HEK293 (cell line): ENCODE measurements around the gene PDZD4.
A peak's percentile ranks its signal among the peaks of the same experiment; 100 is the strongest.

Experiments
- CTCF ChIA-PET: fragments of 350-600 bp; formaldehyde crosslinking; extraction: SDS; loops from one replicate; lab custom pipeline; 2021; ENCODE audit warnings: antibody characterized with exemption; lab: Yijun Ruan, JAX
- POLR2A ChIA-PET: fragments of 300-600 bp; formaldehyde crosslinking; extraction: SDS; loops from one replicate; lab custom pipeline; 2020; ENCODE audit warnings: antibody characterized with exemption, inconsistent platforms; lab: Yijun Ruan, JAX
- H3K27ac ChIP-seq: fragments of 200-500 bp; sonication (Bioruptor generic); 2 replicates; pipeline ENCODE4 v1.5.1; 2014; ENCODE audit warnings: low read depth, low read length, control low read depth, inconsistent platforms; ENCODE audit errors: extremely low read depth
- H3K36me3 ChIP-seq, 2 experiments: fragments of 200-500 bp in 1 of 2; sonication (Bioruptor generic) in 1 of 2; 1 replicate in 1 of 2; 2 replicates in 1 of 2; pipeline ENCODE4 v1.5.1; 2014 to 2017; ENCODE audit warnings: inconsistent platforms in 2 of 2, low read length in 2 of 2; ENCODE audit not compliant: control insufficient read depth in 2 of 2, insufficient read depth in 1 of 2
- H3K4me1 ChIP-seq: fragments of 200-500 bp; sonication (Bioruptor generic); 2 replicates; pipeline ENCODE4 v1.5.1; 2014; ENCODE audit warnings: mild to moderate bottlenecking, low read length, inconsistent platforms; ENCODE audit not compliant: control insufficient read depth, insufficient read depth
- H3K4me3 ChIP-seq: 2 replicates; pipeline ENCODE4 v1.5.1; 2011; ENCODE audit warnings: low read depth, mild to moderate bottlenecking, control low read depth, low read length, moderate library complexity
- H3K9me3 ChIP-seq: fragments of 200-500 bp; sonication (Bioruptor generic); 2 replicates; pipeline ENCODE4 v1.5.1; 2014; ENCODE audit warnings: low read depth, low read length, inconsistent platforms; ENCODE audit not compliant: control insufficient read depth, insufficient read depth
- CTCF ChIP-seq: fragments of 450-650 bp; formaldehyde crosslinking; IDR thresholded peaks from 2 replicates; pipeline ENCODE4 v1.5.1; 2016; ENCODE audit warnings: missing biosample characterization, missing genetic modification characterization
- GLIS2 ChIP-seq: fragments of 450-650 bp; formaldehyde crosslinking; IDR thresholded peaks from 2 replicates; pipeline ENCODE4 v1.5.1; 2016; ENCODE audit warnings: missing biosample characterization, missing genetic modification characterization
- PRDM2 ChIP-seq: fragments of 450-650 bp; formaldehyde crosslinking; IDR thresholded peaks from 2 replicates; pipeline ENCODE4 v1.5.1; 2016; ENCODE audit warnings: missing biosample characterization, missing genetic modification characterization, borderline replicate concordance
- ZBTB21 ChIP-seq: fragments of 450-650 bp; formaldehyde crosslinking; IDR thresholded peaks from 2 replicates; pipeline ENCODE4 v1.5.1; 2017; ENCODE audit warnings: missing biosample characterization, missing genetic modification characterization
- ZNF16 ChIP-seq: fragments of 450-650 bp; formaldehyde crosslinking; IDR thresholded peaks from 2 replicates; pipeline ENCODE4 v1.5.1; 2016; ENCODE audit warnings: low read depth, missing biosample characterization, missing genetic modification characterization
- ZNF169 ChIP-seq: fragments of 450-650 bp; formaldehyde crosslinking; IDR thresholded peaks from 2 replicates; pipeline ENCODE4 v1.5.1; 2016; ENCODE audit warnings: missing biosample characterization, missing genetic modification characterization
- ZNF214 ChIP-seq: fragments of 450-650 bp; formaldehyde crosslinking; IDR thresholded peaks from 2 replicates; pipeline ENCODE4 v1.5.1; 2017; ENCODE audit warnings: missing biosample characterization, mild to moderate bottlenecking, missing genetic modification characterization, borderline replicate concordance
- ZNF248 ChIP-seq: fragments of 450-650 bp; formaldehyde crosslinking; IDR thresholded peaks from 2 replicates; pipeline ENCODE4 v1.5.1; 2017; ENCODE audit warnings: missing biosample characterization, missing genetic modification characterization
- ZNF354C ChIP-seq: fragments of 450-650 bp; formaldehyde crosslinking; IDR thresholded peaks from 2 replicates; pipeline ENCODE4 v1.5.1; 2016; ENCODE audit warnings: missing biosample characterization, missing genetic modification characterization, low read depth, borderline replicate concordance
- ZNF37A ChIP-seq: fragments of 450-650 bp; IDR thresholded peaks from 2 replicates; pipeline ENCODE4 v1.5.1; 2018; ENCODE audit warnings: missing biosample characterization, missing genetic modification characterization
- ZNF404 ChIP-seq: fragments of 450-650 bp; formaldehyde crosslinking; IDR thresholded peaks from 2 replicates; pipeline ENCODE4 v1.5.1; 2017; ENCODE audit warnings: missing biosample characterization, missing genetic modification characterization
- ZNF48 ChIP-seq: fragments of 450-650 bp; formaldehyde crosslinking; IDR thresholded peaks from 2 replicates; pipeline ENCODE4 v1.5.1; 2016; ENCODE audit warnings: missing biosample characterization, missing genetic modification characterization
- ZNF548 ChIP-seq: fragments of 450-650 bp; formaldehyde crosslinking; IDR thresholded peaks from 2 replicates; pipeline ENCODE4 v1.5.1; 2016; ENCODE audit warnings: missing biosample characterization, missing genetic modification characterization
- ZNF555 ChIP-seq: fragments of 450-650 bp; formaldehyde crosslinking; conservative IDR thresholded peaks from 2 replicates; pipeline ENCODE4 v1.5.1; 2017; ENCODE audit warnings: missing biosample characterization, mild to moderate bottlenecking, missing genetic modification characterization, inconsistent platforms
- ZNF561 ChIP-seq: fragments of 450-650 bp; IDR thresholded peaks from 2 replicates; pipeline ENCODE4 v1.5.1; 2018; ENCODE audit warnings: missing biosample characterization, missing genetic modification characterization, borderline replicate concordance
- ZNF785 ChIP-seq: fragments of 450-650 bp; formaldehyde crosslinking; IDR thresholded peaks from 2 replicates; pipeline ENCODE4 v1.5.1; 2016; ENCODE audit warnings: missing biosample characterization, missing genetic modification characterization
- ZSCAN5A ChIP-seq: fragments of 450-650 bp; formaldehyde crosslinking; IDR thresholded peaks from 2 replicates; pipeline ENCODE4 v1.5.1; 2016; ENCODE audit warnings: missing biosample characterization, missing genetic modification characterization
- TF ChIP-seq, protein P1 (sequence below): fragments of 450-650 bp; formaldehyde crosslinking; IDR thresholded peaks from 2 replicates; pipeline ENCODE4 v1.5.1; 2016; ENCODE audit warnings: missing biosample characterization, missing genetic modification characterization

The PDZD4 gene

GRCh38 chrX:153783378-153784013 lies 46.8 kb downstream of the PDZD4 start:
- no peaks in the 10 kb centered on the region for H3K4me1 ChIP-seq

GRCh38 chrX:153782871-153783270 lies 47.5 kb downstream of the PDZD4 start:
- H3K27ac ChIP-seq: no peak overlapping the region
- H3K36me3 ChIP-seq: peaks cover 0 to 31% of the 10 kb centered on the region in 2 experiments; a peak in 1 of 3 replicates
- H3K4me1 ChIP-seq: no peaks in the 10 kb centered on the region
- H3K9me3 ChIP-seq: no peaks in the 10 kb centered on the region
- H3K4me3 ChIP-seq: no peak overlapping the region
- ChIA-PET CTCF (interaction anchor here (1.3 to 2.0 kb wide), 2 partner anchors 11 to 19 kb away, joined by 3 to 10 read pairs; partner anchors contain the start of gene PLXNB3), POLR2A (interaction anchor here (1.2 to 2.5 kb wide), 3 partner anchors 17 to 152 kb away, joined by 3 to 7 read pairs (median 3); partner anchors contain the start of gene NAA10)
- no peak for TF ChIP-seq ZBTB21
- no peak for TF ChIP-seq ZNF555 (tag by site-specific recombination)
- TF ChIP-seq ZNF169 (tag by site-specific recombination): no peak
- TF ChIP-seq ZSCAN5A (tag by site-specific recombination): no peak
- no peak for TF ChIP-seq ZNF404 (tag by site-specific recombination)
- TF ChIP-seq CTCF: no peak
- TF ChIP-seq ZNF354C (tag by site-specific recombination): no peak
- no peak for TF ChIP-seq ZNF561
- no peak for TF ChIP-seq ZNF37A (tag by site-specific recombination)

More at GRCh38 chrX:153783378-153784013, 46.8 kb downstream of the PDZD4 start:
- Histone ChIP-seq H3K27ac (no peak overlapping the region), H3K4me3 (no peak overlapping the region), H3K36me3 (peaks cover 0 to 38% of the 10 kb centered on the region in 2 experiments; a peak in 1 of 3 replicates), H3K9me3 (no peaks in the 10 kb centered on the region)
- ChIA-PET CTCF (interaction anchor here (2.0 kb wide), 1 partner anchor 20 kb away, joined by 10 read pairs; the partner anchor contains the start of gene PLXNB3), POLR2A (interaction anchor here (0.5 to 1.5 kb wide), 2 partner anchors 21 to 146 kb away, joined by 3 read pairs; no protein-coding TSS in a partner anchor)
- TF ChIP-seq ZNF548 (no peak), PRDM2 (tag by site-specific recombination) (no peak), GLIS2 (tag by site-specific recombination) (0 out of 2 replicates have a peak, but pooled peaks have one; percentile 1), ZNF785 (tag by site-specific recombination) (no peak), ZNF214 (no peak), ZNF48 (no peak), ZNF248 (tag by site-specific recombination) (no peak), ZNF16 (tag by site-specific recombination) (no peak)
- TF ChIP-seq, protein P1, sequence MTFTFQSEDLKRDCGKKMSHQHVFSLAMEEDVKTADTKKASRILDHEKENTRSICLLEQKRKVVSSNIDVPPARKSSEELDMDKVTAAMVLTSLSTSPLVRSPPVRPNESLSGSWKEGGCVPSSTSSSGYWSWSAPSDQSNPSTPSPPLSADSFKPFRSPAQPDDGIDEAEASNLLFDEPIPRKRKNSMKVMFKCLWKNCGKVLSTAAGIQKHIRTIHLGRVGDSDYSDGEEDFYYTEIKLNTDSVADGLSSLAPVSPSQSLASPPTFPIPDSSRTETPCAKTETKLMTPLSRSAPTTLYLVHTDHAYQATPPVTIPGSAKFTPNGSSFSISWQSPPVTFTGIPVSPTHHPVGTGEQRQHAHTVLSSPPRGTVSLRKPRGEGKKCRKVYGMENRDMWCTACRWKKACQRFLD: no peak
- TF ChIP-seq, all 188 proteins: peak for 1
